HG02623 (cell line): Measurements from ENCODE around the gene POPDC3.
"Not testable (repeated sequence)": the region's sequence is repeated elsewhere in the genome, so short reads cannot be mapped to it uniquely, and the experiment has no call there.

Experiments used
- ATAC-seq: cut with Tn5 transposase; IDR thresholded peaks from one replicate; pipeline ENCODE4 v1.9.1; 2021; ENCODE audit warnings: moderate library complexity; ENCODE audit not compliant: unreplicated experiment

The POPDC3 gene, protein sequence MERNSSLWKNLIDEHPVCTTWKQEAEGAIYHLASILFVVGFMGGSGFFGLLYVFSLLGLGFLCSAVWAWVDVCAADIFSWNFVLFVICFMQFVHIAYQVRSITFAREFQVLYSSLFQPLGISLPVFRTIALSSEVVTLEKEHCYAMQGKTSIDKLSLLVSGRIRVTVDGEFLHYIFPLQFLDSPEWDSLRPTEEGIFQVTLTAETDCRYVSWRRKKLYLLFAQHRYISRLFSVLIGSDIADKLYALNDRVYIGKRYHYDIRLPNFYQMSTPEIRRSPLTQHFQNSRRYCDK

DNA sequence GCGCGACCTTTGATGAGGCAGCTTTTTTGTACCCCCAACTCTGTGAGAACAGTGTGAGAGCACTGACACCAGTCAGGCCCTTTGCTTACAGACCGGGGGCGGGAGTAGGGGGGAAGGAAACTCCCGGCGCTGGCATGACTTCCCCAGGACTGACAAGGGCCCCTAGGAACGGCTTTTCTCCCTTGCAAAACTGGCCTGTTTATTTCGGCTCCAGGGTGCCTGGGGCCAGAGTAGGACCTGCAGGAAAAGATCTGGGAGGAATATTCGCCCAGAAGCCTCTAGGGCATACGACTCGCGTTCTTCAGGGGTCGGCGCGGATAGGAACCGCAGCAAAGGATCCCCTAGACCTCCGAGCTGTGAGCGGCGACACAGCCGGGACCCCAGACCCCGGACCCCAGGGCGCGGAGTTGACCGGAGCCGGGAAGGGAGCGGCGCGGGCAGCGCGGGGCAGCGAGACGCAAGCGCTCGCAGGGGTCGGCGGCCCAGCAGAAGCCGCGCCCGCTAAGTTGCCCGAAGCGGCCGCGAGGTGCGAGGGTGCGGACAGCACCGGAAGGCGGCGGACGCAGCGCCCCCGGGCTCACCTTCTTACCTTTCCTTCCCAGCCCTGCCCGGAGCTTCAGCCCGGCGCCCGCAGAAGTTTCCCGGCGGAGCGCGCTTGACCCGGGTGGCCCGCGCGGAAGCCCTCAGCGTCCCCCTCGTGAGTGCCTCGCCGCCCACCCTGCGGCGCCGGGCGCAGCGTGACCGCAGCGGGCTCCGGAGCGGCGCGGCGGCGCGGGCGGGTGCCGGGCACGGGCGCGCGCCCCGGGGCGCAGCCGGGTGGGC is at the start of gene POPDC3:
TSS of gene POPDC3 (minus strand) at position 771 of the 822 bp plus-strand sequence. CDS start 18,105 bp downstream, outside the sequence.
- ATAC-seq = no peak

DNA sequence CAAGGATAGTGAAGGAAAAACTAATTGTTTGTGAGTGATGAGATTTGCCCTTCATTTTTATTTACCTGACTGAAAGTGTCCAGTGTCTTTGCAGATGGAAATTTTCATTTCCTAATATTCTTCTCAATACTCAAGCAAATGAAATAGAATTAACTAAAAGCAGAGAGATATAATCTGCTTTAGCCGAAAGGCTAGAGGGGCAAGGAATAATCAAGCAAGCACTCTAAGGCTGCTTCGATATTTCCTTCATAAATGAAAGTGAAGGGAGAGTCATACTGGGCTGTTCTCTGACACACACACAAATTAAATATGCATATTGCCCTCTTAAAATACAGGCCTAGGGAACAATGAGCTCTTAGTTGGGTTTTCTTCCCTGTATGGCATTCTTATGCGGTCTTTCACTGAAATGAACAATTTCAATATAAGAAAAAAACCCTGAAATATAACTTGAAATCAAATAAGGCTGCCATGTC is 47.5 kb upstream of the POPDC3 start:
- ATAC-seq = no peak

- no peak for ATAC-seq
Measured at GRCh38 chr6:105226598-105227294, 46.9 kb upstream of the POPDC3 start.

- no peak for ATAC-seq
Measured at GRCh38 chr6:105223242-105223641, 43.4 kb upstream of the POPDC3 start.

GRCh38 chr6:105221219-105221618 is 41.4 kb upstream of the POPDC3 start:
- ATAC-seq = not testable (repeated sequence)

- ATAC-seq = no peak
Measured at GRCh38 chr6:105220186-105220585, 40.4 kb upstream of the POPDC3 start.

GRCh38 chr6:105219218-105219617 is 39.4 kb upstream of the POPDC3 start:
- not testable (repeated sequence) for ATAC-seq

DNA sequence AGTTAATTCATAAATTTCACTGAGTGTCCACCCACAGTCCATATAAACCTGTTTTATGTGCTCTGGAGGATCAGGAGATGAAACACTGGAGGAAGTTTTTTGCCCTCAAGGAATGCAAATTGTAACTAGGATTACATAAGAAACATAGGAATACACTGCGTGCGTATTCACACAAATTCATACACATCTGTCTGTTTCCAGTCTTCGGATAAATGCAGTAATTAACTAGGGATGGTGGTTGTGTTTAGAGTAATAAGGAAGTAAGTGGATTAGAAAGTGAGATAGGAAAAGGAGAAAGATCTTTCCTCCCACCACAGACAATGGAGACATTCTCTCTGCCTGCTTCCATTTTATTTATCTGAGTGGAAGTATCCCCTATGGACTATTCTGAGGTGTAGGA is 35.7 kb upstream of the POPDC3 start:
- no peak for ATAC-seq

DNA sequence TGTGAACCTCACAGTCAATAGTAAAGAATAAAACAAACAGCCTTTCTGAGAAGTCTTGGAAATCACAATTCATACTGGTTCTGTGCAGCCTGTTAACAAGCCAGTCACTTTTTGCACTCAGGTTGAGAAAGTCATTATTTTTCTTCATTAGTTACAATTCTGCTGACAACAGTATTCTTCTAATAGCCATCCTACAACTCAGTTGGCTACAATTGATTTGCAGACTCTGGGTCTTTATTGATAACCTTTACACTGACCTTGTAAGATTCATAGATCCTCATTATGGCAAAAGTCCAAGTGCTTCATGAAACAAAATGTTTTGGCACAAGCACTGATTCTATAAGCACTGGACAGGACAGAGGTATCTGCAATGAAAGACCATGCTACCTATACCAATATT is 34.9 kb upstream of the POPDC3 start:
- ATAC-seq = no peak

DNA sequence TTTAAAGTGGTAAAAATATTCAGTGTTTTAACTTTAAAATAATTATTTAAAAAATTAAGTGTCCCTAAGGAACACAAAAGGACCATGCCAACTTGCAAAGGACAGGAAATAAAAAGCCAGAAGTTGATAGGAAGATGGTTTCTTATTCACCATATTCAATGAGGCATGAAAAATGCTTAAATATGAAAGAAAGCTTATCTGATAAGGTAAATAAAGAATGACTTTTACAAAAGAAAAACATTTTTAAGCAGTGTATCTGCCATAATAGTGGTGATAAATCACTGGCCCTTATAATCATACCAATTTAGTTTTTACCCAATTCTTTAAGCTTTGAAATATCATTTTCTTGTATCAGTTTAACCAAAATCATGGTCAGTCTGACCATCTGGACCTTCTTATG is 33.5 kb upstream of the POPDC3 start:
- ATAC-seq = no peak

- ATAC-seq = peak; percentile 66
Measured at GRCh38 chr6:105212587-105212986, 32.8 kb upstream of the POPDC3 start.

DNA sequence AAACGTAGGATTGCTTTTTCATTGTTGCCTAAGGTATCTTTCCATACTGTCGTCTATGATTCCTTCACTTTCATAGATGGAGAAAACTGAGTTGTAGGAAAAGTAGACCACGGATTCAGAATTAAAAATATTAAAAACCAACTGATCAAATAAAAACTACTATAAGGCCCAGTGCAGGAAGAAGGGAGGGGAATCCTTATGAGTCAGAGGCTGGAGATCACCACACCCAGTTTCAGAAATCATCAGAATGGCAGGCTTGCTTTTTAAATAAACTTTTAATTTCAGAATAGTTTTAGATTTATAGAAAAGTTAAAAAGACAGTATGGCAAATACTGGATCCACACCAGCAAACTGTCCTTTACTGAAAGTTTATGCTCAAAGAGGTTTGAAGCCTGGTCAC is 32.0 kb upstream of the POPDC3 start:
- ATAC-seq = no peak

DNA sequence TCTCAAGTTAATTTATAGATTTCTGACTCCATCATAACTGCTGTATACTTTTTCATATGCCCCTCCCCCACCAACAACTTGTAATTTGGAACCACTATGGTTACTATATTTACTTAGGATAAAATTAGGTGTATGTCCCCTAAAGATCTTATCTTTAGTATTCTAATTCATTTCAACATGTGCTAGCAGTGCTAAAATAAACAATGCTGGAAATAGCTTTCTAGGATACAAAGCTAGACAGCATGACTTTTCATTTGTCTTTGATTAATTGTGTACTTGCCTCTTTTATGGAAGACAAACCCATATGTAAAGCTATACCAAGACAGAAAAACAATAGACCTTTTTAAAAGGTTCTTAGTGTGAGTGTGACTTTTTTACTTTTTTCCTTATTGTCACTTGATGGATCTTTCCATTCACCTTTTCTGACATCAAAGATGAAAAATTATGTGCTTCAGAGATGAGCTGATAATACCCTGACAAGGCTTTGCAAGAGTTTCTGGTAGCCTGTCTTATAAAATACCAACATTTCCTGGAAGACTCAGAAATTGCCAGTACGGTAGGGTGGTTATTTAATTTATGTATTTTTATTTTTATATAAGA is 31.2 kb upstream of the POPDC3 start:
- ATAC-seq = no peak

DNA sequence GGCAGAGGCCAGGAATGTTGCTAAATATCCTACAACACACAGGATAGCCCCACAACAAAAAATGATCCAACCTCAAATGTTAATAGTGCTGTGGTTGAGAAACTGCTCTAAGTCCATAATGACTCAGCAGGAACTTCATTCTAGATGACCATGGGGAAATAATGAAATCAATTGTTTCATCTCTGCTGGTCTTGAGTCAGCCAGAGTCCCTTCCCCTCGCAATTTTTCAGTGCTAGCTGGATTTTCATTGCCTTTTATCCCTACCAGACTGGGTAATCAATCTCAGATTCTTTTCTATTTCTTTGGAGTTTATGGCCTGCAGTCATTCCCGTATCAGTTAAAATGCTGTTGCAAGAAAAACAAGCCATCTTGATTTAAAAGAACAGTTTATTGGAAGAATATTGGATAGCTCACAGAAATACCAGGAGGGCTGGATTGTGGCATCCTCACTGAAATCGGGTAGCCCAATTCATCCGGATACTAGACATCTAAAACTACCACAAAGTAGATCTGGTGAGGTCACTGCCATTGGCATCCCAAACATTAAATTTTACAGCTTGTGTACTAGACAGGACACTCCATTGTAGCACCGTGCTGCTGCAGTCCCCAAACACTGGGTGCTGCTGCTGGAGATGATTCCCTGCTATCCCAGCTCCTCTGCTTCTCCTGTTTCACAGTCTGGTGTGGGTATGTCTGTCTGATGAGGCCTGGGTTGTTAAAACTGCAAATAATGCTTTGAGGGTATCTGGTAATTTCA is 30.3 kb upstream of the POPDC3 start:
- ATAC-seq = no peak

- ATAC-seq = no peak
Measured at GRCh38 chr6:105207524-105208269, 27.9 kb upstream of the POPDC3 start.

DNA sequence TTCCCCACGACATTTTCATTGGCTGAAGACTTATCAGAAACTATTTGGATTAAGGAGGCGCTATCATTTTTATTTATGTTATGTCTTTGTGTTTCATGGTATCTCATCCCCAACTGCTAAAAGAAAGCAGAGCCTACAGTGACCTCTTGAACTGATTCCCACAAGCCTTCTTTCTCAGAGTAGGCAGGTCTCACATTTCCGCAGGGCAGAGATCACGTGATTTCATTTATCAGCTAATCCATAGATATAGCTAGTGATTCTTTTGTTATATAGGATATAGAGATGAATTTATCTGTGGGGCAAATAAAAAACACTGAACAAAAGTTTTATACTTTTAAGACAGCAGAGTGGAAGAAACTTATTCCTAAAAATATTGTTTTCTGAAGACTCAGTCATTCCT is 25.0 kb upstream of the POPDC3 start:
- no peak for ATAC-seq

GRCh38 chr6:105204331-105204730 is 24.5 kb upstream of the POPDC3 start:
- no peak for ATAC-seq

DNA sequence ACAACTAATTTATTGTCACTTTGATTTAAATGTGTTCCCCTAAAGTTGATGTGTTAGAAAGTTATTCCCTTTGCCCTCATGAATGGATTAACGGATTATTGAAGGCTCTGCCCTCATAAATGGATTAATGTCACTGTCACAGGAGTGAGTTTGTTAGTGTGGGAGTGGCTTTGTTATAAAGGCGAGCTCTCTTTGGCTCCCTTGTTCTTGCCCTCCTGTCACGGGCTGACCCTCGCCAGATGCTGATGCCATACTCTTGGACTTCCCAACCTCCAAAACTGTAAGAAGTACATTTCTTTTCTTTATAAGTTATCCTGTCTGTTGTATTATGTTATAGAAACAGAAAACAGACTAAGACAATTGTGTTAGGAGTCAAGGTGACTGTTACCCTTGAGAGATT is 22.7 kb upstream of the POPDC3 start:
- no peak for ATAC-seq

GRCh38 chr6:105200133-105200730 is 20.4 kb upstream of the POPDC3 start:
- ATAC-seq = no peak
